ENCODE results near the gene IFT81. TPM values are rescaled to one million over a fixed set of nuclear protein-coding genes. Genes with fewer than 3 reads are reported as not detected.

The IFT81 gene
- total RNA-seq, 2 experiments from 2014 or later = 2.5 to 2.9 TPM

DNA sequence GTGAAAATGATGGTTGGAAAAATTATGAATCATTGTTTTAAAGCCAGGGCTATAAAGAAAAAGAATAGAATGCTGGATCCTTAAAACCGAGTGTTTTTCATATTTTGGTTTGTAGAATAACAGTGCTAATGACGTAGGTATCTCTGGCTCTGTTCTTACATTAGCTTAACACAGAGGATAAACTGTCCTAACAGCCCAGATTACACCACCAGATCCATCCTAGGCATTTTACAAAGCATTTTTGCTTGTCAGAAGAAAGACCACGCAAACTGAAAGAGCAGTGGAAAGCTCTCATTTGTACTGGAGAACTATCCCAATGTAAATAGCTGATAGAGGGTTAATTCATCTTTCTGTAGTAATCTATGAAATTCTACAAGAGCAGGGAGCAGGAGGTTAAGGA, 13.6 kb downstream of the IFT81 start:
- no peaks in the 10 kb centered on the region for H3K9me3 Mint-ChIP-seq
- no peaks in the 10 kb centered on the region for H3K27me3 Mint-ChIP-seq
- H3K4me3 Mint-ChIP-seq = no peak overlapping the region
- H3K27ac Mint-ChIP-seq = no peak overlapping the region
- no peaks in the 10 kb centered on the region for H3K36me3 Mint-ChIP-seq (ENCODE audit: low read depth)
- POLR2A ChIA-PET = interaction anchor here (0.6 kb wide), 1 partner anchor 109 kb away, joined by 5 read pairs; no protein-coding TSS in a partner anchor
- DNase-seq = no peak
- H3K4me1 Mint-ChIP-seq = peaks cover 15% of the 10 kb centered on the region
- CTCF ChIA-PET = interaction anchor here (0.6 to 1.3 kb wide), 5 partner anchors 9 to 283 kb away, joined by 3 to 4 read pairs (median 3); partner anchors contain the start of gene IFT81

GRCh38 chr12:110141389-110141788, 17.2 kb downstream of the IFT81 start:
- Mint-ChIP-seq H3K4me3 (no peak overlapping the region), H3K9me3 (no peaks in the 10 kb centered on the region), H3K27ac (no peak overlapping the region), H3K36me3 (ENCODE audit: low read depth) (no peaks in the 10 kb centered on the region), H3K27me3 (no peaks in the 10 kb centered on the region), H3K4me1 (no peaks in the 10 kb centered on the region)
- DNase-seq = no peak
- ChIA-PET CTCF (no interaction called here), POLR2A (no interaction called here)

DNA sequence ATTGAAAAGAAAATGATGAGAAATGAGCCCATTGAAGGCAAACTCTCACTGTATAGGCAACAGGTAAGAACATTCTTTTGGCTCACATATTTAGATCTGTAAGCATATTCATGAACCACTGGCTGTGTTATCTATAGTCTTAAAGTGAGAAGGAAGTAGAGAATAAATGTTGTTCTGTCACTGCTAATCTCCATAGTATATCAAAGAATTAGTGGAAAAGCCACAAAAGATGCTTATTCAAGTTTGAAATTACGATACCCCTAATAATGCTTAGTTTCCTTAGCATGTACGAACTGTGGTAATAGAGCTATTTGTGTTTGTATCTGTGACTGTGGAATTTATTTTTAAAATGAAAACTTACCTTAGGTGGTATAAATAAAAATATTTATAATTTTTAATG, 22.8 kb downstream of the IFT81 start:
- ChIA-PET POLR2A (interaction anchor here (0.6 kb wide), 1 partner anchor 163 kb away, joined by 6 read pairs; no protein-coding TSS in a partner anchor), CTCF (interaction anchor here (1.2 to 1.4 kb wide), 2 partner anchors 12 to 16 kb away, joined by 3 to 4 read pairs; no protein-coding TSS in a partner anchor)
- H3K4me1 Mint-ChIP-seq = peaks cover 16% of the 10 kb centered on the region
- no peaks in the 10 kb centered on the region for H3K27me3 Mint-ChIP-seq
- DNase-seq = no peak
- H3K9me3 Mint-ChIP-seq = peaks cover 2% of the 10 kb centered on the region
- H3K36me3 Mint-ChIP-seq (ENCODE audit: low read depth) = peaks cover 4% of the 10 kb centered on the region
- H3K27ac Mint-ChIP-seq = no peak overlapping the region
- H3K4me3 Mint-ChIP-seq = no peak overlapping the region

DNA sequence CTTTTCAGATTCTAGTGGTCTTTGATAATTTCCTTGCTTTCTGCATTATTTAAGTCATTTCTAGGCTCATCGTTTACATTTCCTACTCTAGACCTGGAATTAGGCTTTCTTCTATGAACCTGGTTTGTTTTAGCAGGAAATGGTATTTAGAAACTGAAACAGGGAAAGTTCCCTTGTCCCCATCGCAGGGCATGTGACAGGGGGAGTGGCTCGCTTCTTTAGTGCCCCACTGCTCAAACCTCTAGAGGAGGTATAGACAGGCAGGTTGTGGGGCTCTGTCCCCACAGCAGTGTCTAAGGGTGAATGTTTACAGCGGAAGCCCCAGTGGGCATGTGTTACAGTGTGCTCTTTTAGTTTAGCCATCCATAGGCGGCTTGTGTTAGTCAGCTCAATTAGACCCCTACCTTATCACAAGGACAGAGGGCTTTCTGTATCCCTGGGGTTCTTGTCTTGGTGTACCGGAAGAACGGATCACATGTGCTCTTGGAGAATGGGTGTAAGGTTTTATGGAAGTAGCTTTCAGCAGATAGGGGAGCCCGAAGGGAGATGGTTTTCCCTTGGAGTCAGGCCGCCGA, 25.0 kb downstream of the IFT81 start:
- Mint-ChIP-seq H3K4me1 (peaks cover 16% of the 10 kb centered on the region), H3K4me3 (no peak overlapping the region), H3K36me3 (ENCODE audit: low read depth) (peaks cover 4% of the 10 kb centered on the region), H3K9me3 (peaks cover 2% of the 10 kb centered on the region), H3K27me3 (no peaks in the 10 kb centered on the region), H3K27ac (no peak overlapping the region)
- CTCF ChIA-PET = no interaction called here
- POLR2A ChIA-PET = no interaction called here
- DNase-seq = peak; percentile 29

DNA sequence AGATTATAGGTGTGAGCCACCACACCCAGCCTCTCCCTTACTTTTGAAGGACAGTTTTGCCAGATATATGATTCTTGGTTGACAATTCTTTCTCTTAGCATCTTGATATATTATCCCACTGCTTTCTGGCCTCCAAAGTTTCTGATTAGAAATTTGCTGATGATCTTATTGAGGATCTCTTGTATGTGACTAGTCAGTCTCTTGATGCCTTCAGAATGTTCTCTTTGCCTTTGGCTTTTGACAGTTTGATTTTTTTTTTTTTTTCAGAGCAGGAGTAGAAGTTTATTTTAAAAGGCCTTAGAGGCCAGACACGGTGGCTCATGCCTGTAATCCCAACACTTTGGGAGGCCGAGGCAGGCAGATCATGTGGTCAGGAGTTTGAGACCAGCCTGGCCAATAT, 32.6 kb downstream of the IFT81 start:
- Mint-ChIP-seq H3K9me3 (peaks cover 14% of the 10 kb centered on the region), H3K4me1 (peaks cover 9% of the 10 kb centered on the region), H3K36me3 (ENCODE audit: low read depth) (peaks cover 21% of the 10 kb centered on the region), H3K27me3 (no peaks in the 10 kb centered on the region), H3K4me3 (no peak overlapping the region), H3K27ac (no peak overlapping the region)
- no peak for DNase-seq
- ChIA-PET POLR2A (no interaction called here), CTCF (no interaction called here)

DNA sequence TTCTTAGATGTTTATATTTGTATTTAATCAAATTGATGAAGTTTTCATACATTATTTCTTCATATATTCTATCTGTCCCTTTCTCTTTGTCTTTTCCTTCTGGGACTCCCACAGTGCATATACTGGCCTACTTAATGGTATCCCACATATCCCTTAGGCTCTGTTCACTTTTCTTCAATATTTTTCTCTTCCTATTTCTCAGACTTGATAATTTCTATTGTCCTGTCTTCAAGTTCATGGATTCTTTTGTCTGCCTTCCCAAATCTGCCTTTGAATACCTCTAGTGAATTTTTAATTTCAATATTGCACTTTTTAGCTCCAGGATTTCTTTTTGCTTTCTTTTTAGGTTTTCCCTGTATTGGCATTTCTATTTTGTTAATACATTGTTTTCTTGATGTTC, 33.4 kb downstream of the IFT81 start:
- peaks cover 14% of the 10 kb centered on the region for H3K9me3 Mint-ChIP-seq
- ChIA-PET CTCF (no interaction called here), POLR2A (no interaction called here)
- no peak for DNase-seq
- H3K4me3 Mint-ChIP-seq = no peak overlapping the region
- H3K36me3 Mint-ChIP-seq (ENCODE audit: low read depth) = peaks cover 21% of the 10 kb centered on the region
- no peaks in the 10 kb centered on the region for H3K27me3 Mint-ChIP-seq
- H3K4me1 Mint-ChIP-seq = peaks cover 9% of the 10 kb centered on the region
- no peak overlapping the region for H3K27ac Mint-ChIP-seq

DNA sequence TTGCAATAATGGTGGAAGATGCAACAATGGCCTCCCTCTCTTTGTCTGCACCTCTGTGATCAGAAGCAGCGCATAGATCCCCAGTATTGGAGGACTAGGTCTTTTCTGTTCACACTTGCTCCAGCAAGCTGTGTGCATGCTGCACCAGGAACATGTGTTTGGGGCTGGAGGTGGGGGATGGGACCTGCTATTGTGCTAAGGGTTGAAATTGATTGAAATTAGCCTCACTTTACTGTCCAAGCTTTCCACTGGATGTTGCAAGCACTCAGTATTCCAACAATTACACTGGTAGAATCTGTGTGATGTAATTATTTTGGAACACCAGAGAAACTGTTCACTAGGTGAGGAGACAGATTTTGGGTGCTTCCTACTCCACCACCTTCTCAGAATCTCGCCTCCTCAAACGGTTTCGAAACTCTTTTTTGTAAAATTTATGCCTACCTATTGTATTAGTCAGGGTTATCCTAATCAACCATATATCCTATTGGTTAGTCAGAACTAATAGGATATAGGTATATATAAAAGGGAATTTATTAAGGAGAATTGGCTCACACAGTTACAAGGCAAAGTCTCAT, 35.6 kb downstream of the IFT81 start:
- H3K27me3 Mint-ChIP-seq = no peaks in the 10 kb centered on the region
- CTCF ChIA-PET = interaction anchor here (1.4 kb wide), 1 partner anchor 17 kb away, joined by 3 read pairs; no protein-coding TSS in a partner anchor
- DNase-seq = no peak
- H3K36me3 Mint-ChIP-seq (ENCODE audit: low read depth) = peaks cover 21% of the 10 kb centered on the region
- peaks cover 9% of the 10 kb centered on the region for H3K4me1 Mint-ChIP-seq
- H3K4me3 Mint-ChIP-seq = no peak overlapping the region
- POLR2A ChIA-PET = no interaction called here
- no peak overlapping the region for H3K27ac Mint-ChIP-seq
- H3K9me3 Mint-ChIP-seq = peaks cover 14% of the 10 kb centered on the region

DNA sequence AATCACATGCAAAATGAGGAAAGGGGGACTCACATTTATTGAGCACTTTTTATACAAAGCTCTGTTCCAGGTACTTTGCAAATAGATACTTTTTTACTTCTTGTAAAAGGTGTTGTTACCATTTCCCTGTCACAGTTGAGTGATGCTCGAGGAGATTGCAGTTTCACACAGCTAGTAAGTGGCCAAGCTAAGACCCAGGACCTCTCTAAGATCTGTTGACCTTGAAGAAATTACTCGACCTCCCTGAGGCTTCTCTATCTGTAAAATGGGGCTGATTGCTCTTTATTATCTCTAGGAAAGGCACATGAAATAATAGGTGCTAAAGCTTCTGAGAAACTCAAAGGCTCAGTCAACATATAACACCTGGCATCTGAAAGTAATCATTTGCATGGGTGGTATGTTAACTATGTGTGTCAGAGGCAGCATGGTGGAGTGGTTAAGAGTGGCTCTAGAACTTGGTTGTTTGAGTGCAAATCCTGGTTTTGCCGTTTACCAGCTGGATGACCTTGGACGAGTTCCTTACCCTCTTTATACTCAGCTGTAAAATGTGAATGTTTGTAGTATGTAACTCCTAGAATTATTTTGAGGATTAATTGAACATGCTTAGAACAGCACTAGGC, 41.5 kb downstream of the IFT81 start:
- H3K9me3 Mint-ChIP-seq = no peaks in the 10 kb centered on the region
- H3K4me3 Mint-ChIP-seq = no peak overlapping the region
- no peak for DNase-seq
- CTCF ChIA-PET = interaction anchor here (1.6 to 1.9 kb wide), 2 partner anchors 12 to 17 kb away, joined by 5 read pairs; no protein-coding TSS in a partner anchor
- no peaks in the 10 kb centered on the region for H3K36me3 Mint-ChIP-seq (ENCODE audit: low read depth)
- POLR2A ChIA-PET = no interaction called here
- no peaks in the 10 kb centered on the region for H3K4me1 Mint-ChIP-seq
- H3K27ac Mint-ChIP-seq = no peak overlapping the region
- no peaks in the 10 kb centered on the region for H3K27me3 Mint-ChIP-seq

DNA sequence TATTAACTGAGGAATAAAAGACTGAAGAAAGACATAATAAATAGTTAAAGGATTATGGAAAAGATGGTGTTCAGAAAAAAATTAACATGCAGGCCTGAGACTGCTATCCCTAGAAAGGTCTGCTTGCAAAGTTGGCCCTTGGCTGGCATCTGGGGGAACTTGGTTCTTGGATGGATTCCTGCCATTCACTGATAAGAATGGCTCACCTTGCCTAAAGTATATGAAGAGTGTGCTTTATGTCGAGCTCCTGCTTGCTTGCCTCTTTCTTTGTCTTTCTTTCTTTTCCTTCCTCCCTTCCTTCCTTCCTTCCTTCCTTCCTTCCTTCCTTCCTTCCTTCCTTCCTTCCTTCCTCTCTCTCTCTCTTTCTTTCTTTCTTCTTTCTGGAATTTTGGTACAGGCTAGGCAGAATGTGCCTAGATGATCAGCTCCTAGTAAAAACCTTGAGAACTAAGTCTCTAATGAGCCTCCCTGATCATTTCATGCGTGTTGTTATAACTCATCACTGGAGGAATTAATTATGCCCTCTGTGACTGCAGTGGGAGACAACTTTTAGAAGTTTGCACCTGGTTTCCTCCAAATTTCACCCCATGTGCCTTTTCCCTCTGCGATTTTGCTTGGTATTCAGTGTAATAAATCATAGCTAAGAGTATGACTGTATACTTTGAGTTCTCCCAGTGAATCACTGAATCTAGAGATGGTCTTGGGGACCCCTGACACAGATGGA, 44.7 kb downstream of the IFT81 start:
- ChIA-PET POLR2A (no interaction called here), CTCF (no interaction called here)

DNA sequence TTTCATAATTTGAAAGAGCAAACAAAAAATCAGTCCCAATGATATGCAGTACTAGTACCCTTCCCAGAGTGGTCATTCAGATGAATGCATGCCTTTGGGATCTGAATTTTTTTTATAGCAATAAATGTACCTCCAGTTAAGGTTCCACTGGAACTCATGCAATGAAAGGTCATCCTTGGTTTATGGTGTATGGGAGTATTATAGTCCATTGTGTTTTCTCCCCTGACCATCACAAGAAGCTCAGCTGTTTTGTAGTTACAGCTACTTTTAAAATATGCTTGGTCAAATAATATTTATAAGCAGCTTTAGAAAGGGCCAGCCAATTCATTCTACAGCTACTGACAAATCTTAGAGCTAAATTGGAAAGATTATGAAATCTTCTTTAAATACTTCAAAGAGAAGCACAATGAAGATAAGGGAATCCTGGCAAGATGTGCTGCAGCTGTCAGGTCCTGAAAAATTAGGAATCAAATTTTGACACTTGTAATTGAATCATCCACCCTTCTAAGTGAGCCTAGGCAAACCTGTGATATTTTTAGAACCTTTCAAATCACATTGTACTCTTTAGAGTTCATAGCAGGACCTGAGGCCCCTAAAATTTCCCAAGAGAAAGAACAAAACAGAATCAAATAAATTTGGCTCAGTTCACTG, 46.5 kb downstream of the IFT81 start:
- no peaks in the 10 kb centered on the region for H3K4me1 Mint-ChIP-seq
- H3K36me3 Mint-ChIP-seq (ENCODE audit: low read depth) = no peaks in the 10 kb centered on the region
- no peaks in the 10 kb centered on the region for H3K9me3 Mint-ChIP-seq
- DNase-seq = no peak
- POLR2A ChIA-PET = no interaction called here
- CTCF ChIA-PET = no interaction called here
- no peaks in the 10 kb centered on the region for H3K27me3 Mint-ChIP-seq
- H3K27ac Mint-ChIP-seq = no peak overlapping the region
- H3K4me3 Mint-ChIP-seq = no peak overlapping the region

More for the DNA sequence above, 44.7 kb downstream of the IFT81 start:
- H3K4me1 Mint-ChIP-seq = no peaks in the 10 kb centered on the region
- no peak overlapping the region for H3K4me3 Mint-ChIP-seq
- H3K27me3 Mint-ChIP-seq = no peaks in the 10 kb centered on the region
- no peaks in the 10 kb centered on the region for H3K9me3 Mint-ChIP-seq
- H3K27ac Mint-ChIP-seq = no peak overlapping the region
- no peaks in the 10 kb centered on the region for H3K36me3 Mint-ChIP-seq (ENCODE audit: low read depth)
- no peak for DNase-seq

DNA sequence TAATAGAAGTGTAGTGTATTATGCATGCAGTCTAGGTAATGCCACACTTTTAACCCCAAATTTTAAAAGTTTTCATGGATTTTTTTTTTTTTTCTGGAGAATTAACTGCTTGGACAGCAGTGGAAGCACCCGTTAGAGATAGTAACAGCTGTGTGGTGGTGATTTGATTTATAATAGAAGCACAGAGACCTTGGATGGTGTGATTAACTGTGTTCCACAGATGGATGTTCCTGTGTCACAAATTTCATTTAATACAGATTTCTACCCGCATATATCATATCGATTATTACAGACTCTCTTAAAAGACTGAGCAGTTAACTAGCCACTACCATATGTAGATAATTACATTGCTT, 47.0 kb downstream of the IFT81 start:
- Mint-ChIP-seq H3K27ac (no peak overlapping the region), H3K4me3 (no peak overlapping the region), H3K27me3 (no peaks in the 10 kb centered on the region), H3K9me3 (no peaks in the 10 kb centered on the region), H3K36me3 (ENCODE audit: low read depth) (no peaks in the 10 kb centered on the region), H3K4me1 (no peaks in the 10 kb centered on the region)
- DNase-seq = no peak
- ChIA-PET CTCF (no interaction called here), POLR2A (no interaction called here)

DNA sequence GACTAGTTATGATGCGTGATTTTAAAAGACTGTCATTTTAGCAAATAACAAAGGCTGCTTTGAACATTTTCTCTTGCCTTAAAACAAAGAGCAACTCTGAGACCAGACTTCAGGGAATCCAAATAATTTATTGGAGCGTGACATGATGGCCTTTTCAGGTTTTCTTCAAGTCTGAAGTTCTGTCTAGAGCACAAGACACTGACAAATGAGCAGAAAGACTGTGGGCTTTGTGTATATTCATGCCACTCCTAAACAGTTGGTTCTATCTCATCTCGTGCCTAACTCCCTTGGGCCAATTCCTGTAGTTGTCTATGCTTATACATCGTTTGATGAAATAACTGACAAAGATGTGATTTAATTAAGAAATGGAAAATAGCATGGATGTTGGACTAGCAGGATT, 47.5 kb downstream of the IFT81 start:
- no peaks in the 10 kb centered on the region for H3K4me1 Mint-ChIP-seq
- ChIA-PET CTCF (no interaction called here), POLR2A (no interaction called here)
- no peak for DNase-seq
- no peak overlapping the region for H3K4me3 Mint-ChIP-seq
- H3K27ac Mint-ChIP-seq = no peak overlapping the region
- H3K36me3 Mint-ChIP-seq (ENCODE audit: low read depth) = no peaks in the 10 kb centered on the region
- no peaks in the 10 kb centered on the region for H3K27me3 Mint-ChIP-seq
- H3K9me3 Mint-ChIP-seq = no peaks in the 10 kb centered on the region
